GM21786 (cell line): ENCODE measurements around the gene KCNA10.

Experiments
- ATAC-seq: cut with Tn5 transposase; IDR thresholded peaks from one replicate; pipeline ENCODE4 v1.9.1; 2021; ENCODE audit not compliant: unreplicated experiment

Gene KCNA10

GRCh38 chr1:110519125-110519810, at the start of gene KCNA10:
KCNA10 (minus strand) TSS chr1:110519175; CDS start chr1:110518787, 388 bp downstream.
- no peak for ATAC-seq

- ATAC-seq = no peak
Observed at GRCh38 chr1:110566836-110567235, 47.9 kb upstream of the KCNA10 start.

GRCh38 chr1:110565565-110565964, 46.6 kb upstream of the KCNA10 start:
- ATAC-seq = no peak

DNA sequence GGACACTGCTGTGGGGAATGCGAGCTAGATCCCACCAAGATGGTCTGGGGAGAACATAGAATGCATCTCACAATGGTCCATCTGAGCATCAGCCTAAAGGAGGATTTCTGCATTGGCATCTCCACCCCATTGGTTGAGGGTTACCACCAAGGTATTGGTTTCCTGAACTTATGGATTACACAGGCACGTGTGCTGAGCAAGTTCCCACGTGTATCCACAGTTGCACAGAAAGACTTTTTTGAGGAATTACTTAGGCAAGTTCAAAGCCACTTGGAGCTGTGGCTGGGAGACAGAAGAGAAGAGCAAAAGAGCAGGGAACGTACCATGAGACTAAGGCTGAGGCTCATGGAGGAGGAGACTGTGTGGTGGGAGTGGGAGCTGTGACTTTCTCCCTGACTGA, 44.1 kb upstream of the KCNA10 start:
- no peak for ATAC-seq

- ATAC-seq = no peak
Observed at GRCh38 chr1:110561596-110561995, 42.6 kb upstream of the KCNA10 start.

- ATAC-seq = no peak
Observed at GRCh38 chr1:110559157-110559556, 40.2 kb upstream of the KCNA10 start.

GRCh38 chr1:110557481-110557880, 38.5 kb upstream of the KCNA10 start:
- no peak for ATAC-seq

- no peak for ATAC-seq
Observed at GRCh38 chr1:110556471-110556807, 37.5 kb upstream of the KCNA10 start.

DNA sequence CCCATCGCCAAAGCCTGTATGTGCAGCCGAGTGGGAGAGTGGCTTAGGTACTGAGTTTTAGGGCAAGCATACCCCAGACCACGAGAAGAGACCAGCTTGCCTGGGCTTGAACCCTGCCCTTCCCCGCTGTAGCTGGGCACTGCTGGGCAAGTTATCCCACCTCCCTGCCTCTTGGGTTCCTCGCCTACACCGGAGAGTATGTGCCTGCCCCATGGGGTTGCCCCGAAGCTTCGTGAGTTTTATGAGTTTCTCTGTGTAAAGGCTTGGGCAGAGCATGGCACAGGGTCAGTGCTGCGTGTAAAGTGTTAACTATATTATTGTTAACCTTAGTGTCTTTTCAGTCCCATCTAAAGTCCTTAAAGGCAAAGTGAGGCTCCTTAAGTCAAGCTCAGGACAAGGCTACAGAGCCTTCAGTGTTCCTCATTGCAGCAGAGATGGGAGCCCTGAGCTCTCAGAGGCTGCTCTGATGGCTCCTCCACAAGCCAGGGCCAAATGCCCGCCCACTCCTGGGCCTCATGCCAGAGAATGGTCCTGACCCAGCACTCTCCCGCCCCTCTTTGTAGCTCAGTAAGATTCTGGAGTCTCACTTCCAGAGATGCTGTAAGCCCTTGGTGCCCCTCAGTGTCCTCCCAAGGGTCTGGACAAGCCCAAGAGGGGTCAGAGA, 37.0 kb upstream of the KCNA10 start:
- no peak for ATAC-seq

DNA sequence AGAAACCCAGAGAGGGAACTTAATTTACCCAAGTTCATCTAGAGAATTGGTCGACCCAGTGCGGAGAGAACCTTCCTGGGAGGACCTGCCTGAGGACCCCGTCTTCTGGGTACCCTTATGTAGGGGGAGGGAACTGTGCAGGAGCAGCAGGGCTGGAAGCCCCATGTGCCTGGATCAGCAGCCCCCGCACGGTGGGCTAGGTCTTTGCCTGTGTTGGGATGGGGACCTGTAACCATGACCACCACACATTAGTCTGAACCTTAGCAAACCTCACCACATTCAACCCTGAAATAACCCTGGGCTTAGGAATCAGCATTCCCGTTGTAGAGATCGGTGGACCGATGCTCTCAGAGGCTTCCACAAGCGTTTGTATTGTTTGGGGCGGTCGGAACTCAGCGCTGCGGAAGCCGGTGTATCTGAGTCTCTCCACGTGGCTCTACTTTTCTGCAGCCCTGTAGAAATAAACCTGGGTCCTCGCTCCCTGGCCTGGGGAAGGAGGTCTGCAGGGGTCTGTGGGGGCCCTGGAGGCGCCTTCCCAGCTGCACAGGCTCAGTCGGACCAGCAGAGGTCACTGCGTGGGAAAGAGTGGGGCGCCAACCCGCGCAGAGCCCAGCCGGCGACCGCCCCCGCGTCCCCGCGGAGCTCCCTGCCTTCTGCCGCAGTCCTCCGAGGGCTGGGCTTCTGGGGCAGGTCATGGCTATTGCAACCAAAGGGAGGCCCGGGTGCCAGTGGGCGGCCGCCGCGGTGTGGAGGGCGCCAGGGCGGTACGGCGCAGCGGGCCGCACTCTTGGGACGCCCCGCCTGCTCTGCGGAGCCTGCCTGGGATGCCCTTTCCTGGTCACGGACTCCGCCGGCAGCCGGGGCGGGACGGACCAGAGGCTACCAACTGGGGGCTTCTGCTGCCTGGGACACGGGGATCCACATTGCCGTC, 36.2 kb upstream of the KCNA10 start:
- no peak for ATAC-seq

DNA sequence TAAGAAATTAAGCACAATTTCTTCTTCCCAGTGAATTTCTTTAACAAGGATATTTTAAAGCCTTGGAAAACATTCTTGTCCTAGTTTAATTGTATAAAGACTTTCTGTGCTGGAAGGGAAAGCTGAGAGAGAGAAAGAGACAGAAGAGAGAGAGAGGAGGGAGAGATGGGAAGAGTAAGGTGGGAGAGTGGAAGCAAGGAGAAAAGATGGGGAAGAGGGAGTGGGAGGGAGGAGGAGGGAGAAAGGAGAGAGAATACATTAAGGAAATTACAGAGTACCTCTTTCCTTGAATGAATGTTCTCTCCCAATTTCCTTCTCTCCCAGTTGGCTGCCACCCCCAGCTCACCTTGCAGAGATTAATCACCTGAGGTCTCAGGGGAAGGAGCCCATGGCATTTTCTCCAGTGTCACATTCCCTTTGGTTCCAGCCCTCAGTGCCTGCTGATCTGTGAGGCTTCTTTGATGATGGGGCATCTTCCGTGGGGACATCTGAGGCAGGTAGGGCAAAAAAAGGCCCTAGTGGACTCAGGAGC, 32.4 kb upstream of the KCNA10 start:
- ATAC-seq = no peak

- ATAC-seq = no peak
Observed at GRCh38 chr1:110549831-110550230, 30.9 kb upstream of the KCNA10 start.

- ATAC-seq = no peak
Observed at GRCh38 chr1:110548381-110548780, 29.4 kb upstream of the KCNA10 start.

DNA sequence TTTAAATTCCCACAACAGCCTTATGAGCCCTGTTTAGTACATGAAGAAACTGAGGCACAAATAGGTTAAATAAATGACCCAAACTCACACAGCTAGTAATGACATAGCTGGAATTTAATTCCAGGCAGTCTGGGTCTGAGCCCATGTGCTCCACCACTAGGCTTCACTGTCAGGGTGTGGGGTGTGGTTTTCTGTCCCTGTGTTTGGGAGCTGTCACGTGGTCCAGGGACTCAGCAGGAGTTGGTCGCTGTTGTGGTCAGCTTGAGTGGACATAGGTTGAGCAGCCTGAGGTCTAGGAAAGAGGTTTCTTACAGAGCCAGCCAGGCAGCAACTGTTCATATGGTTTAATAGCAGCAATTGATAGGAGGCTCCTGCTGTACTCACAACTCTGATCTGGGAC, 28.0 kb upstream of the KCNA10 start:
- no peak for ATAC-seq

- ATAC-seq = no peak
Observed at GRCh38 chr1:110545492-110545891, 26.5 kb upstream of the KCNA10 start.

GRCh38 chr1:110544753-110545152, 25.8 kb upstream of the KCNA10 start:
- no peak for ATAC-seq

DNA sequence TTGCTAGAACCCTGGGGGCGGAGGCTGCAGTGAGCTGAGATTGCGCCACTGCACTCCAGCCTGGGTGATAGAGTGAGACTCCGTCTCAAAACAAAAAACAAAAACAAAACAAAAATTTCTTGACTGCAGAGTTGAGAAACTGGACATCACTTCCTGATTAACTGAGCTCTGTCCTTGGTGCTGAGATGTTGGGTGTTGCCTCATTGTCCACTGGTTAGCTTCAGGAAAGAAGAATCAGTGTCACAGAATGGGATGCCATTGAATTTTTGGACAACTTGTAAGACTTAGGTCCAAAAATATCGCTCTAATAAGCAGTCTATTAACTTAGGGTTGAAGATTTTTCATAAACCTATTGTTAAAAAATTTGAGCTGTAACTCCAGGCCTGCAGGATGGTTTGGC, 23.8 kb upstream of the KCNA10 start:
- no peak for ATAC-seq

DNA sequence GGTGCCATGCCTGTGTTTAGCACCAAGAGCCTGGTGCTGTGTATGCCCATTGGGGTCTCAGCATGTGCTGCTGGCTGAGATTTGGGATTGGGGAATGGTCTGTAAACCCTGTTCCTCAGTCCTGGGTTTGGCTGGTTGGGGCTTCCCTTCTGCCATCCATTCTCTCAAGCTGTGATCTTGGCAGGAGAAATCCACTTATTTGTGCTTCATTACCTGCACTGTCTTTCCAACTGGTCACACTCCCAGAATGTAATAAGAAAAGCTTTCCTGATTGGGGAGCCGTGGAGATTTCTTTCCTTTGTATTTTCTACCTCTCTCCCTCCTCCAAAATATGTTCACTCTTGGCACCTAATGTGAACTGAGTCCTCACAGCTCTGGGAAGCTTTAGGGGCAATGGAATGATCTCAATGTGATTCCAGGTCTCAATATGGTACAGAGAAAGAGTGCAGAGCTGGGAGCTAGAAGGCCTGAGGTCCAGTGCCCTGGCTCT, 23.0 kb upstream of the KCNA10 start:
- ATAC-seq = no peak

- no peak for ATAC-seq
Observed at GRCh38 chr1:110540891-110541685, 22.1 kb upstream of the KCNA10 start.

GRCh38 chr1:110538921-110539320, 19.9 kb upstream of the KCNA10 start:
- ATAC-seq = no peak

DNA sequence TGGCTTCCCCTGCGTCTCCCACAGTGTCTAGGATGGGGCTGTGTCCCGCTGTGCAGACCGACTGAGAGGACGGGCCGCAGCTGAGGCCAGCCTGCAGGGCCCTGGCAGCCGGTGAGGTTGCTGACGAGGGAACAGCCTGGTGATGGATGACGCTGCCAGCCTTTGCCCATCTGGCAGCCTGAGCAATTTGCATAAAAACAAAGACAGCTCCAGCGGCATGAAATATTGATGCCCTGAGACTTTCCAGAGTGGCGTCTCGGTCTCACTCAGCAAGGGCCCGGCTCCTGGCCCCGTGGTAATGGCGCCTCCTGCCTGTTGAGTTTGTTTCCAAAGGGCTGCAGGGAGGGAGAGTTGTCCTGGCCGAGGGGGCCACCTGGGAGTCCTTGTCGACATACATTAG, 19.1 kb upstream of the KCNA10 start:
- ATAC-seq = no peak
